Tibial nerve (tissue), 4 donors: ENCODE results near the gene PCK2. TPM values are rescaled to one million over a fixed set of nuclear protein-coding genes. Genes with fewer than 3 reads are reported as not detected.

Source experiments
- DNase-seq, 2 donors: peaks; one replicate each; pipeline ENCODE4 v3.0.0-alpha.2; 2019; ENCODE audit warnings: low spot score in 2 of 2
- H3K27ac ChIP-seq, 4 donors: fragments of 200-600 bp; sonication (generic) in 3 of 4; one replicate each; pipeline ENCODE4 v1.5.1; 2017 to 2019; ENCODE audit warnings: mild to moderate bottlenecking in 1 of 4
- H3K27me3 ChIP-seq, 2 donors: fragments of 200-600 bp; sonication (generic) in 1 of 2; one replicate each; pipeline versions ENCODE4 v1.5.1 to v1.6.0; 2017 to 2019
- H3K36me3 ChIP-seq, 3 donors: fragments of 200-600 bp; sonication (generic); one replicate each; pipeline ENCODE4 v1.5.1; 2018 to 2019
- H3K4me1 ChIP-seq, 4 donors: fragments of 200-600 bp; sonication (generic) in 3 of 4; one replicate each; pipeline ENCODE4 v1.5.1; 2017 to 2019
- H3K4me3 ChIP-seq, 4 donors: fragments of 200-600 bp; sonication (generic) in 3 of 4; one replicate each; pipeline ENCODE4 v1.5.1; 2017 to 2019; ENCODE audit warnings: mild to moderate bottlenecking in 1 of 4, moderate library complexity in 1 of 4
- H3K9me3 ChIP-seq, 4 donors: fragments of 200-600 bp; sonication (generic) in 3 of 4; one replicate each; pipeline ENCODE4 v1.5.1; 2017 to 2019
- EP300 ChIP-seq, 2 donors: sonication (generic); formaldehyde crosslinking; IDR thresholded peaks; one replicate each; pipeline ENCODE4 v1.6.1; 2017; ENCODE audit warnings: antibody characterized with exemption in 2 of 2, mild to moderate bottlenecking in 1 of 2
- POLR2A ChIP-seq, 2 donors: fragments of 450-650 bp; IDR thresholded peaks; one replicate each; pipeline ENCODE4 v1.6.1; 2017; ENCODE audit warnings: antibody characterized with exemption in 2 of 2, mild to moderate bottlenecking in 2 of 2, moderate library complexity in 2 of 2
- WGBS, 2 donors: methylation state at CpG; one replicate each; pipeline ENCODE4 v1.1.5; 2018; 5-methylcytosine and 5-hydroxymethylcytosine counted together
- total RNA-seq, 4 donors: library from RNA; depleted of rRNA; stranded (reverse); fragments of >200 nt; gene quantifications; one replicate each; pipeline ENCODE4 v1.1.0, GENCODE V29; 2016
- TF ChIP-seq, protein P1 (sequence below), 5 experiments: fragments of 200-600 bp in 3 of 5; fragments of 450-650 bp in 2 of 5; sonication (generic) in 3 of 5; IDR thresholded peaks; one replicate each; pipeline ENCODE4 v1.5.1; 2016 to 2019; ENCODE audit warnings: antibody characterized with exemption in 5 of 5, mild to moderate bottlenecking in 3 of 5, moderate library complexity in 2 of 5

The PCK2 gene
- total RNA-seq, 4 donors from 2014 or later: 28.9 to 49.2 (median 34.3) TPM

DNA sequence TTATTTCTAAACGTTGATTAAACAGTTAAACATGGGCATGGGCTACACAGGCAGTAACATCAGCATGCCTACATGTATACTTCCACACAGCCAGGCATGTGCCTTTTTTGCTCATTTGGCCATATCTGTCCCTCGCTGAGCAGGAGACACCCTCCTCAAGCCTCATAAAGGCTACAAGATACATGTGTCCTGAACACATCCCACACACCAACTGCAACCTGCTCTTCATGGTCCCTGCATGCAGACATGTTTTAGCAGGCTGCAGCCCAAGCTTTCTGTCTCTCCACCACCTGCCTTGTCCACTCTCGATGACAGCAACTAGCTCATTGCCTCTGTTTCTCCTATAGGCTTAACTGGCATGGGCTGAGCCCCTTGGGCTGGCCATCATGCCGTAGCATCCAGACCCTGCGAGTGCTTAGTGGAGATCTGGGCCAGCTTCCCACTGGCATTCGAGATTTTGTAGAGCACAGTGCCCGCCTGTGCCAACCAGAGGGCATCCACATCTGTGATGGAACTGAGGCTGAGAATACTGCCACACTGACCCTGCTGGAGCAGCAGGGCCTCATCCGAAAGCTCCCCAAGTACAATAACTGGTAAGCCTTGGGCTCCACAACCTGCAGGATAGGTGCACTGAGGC is 2.6 kb downstream of the PCK2 start:
- Histone ChIP-seq H3K9me3 (no peaks in the 10 kb centered on the region), H3K36me3 (peaks cover 0 to 38% (median 13%) of the 10 kb centered on the region in 3 donors), H3K4me1 (peaks cover 0 to 33% (median 12%) of the 10 kb centered on the region in 4 donors), H3K27me3 (no peaks in the 10 kb centered on the region), H3K4me3 (no peak overlapping the region), H3K27ac (no peak overlapping the region)
- no peak for TF ChIP-seq EP300 (IDR thresholded peaks at IDR 0.05)
- no peak for TF ChIP-seq POLR2A (IDR thresholded peaks at IDR 0.05)
- TF ChIP-seq, protein P1, sequence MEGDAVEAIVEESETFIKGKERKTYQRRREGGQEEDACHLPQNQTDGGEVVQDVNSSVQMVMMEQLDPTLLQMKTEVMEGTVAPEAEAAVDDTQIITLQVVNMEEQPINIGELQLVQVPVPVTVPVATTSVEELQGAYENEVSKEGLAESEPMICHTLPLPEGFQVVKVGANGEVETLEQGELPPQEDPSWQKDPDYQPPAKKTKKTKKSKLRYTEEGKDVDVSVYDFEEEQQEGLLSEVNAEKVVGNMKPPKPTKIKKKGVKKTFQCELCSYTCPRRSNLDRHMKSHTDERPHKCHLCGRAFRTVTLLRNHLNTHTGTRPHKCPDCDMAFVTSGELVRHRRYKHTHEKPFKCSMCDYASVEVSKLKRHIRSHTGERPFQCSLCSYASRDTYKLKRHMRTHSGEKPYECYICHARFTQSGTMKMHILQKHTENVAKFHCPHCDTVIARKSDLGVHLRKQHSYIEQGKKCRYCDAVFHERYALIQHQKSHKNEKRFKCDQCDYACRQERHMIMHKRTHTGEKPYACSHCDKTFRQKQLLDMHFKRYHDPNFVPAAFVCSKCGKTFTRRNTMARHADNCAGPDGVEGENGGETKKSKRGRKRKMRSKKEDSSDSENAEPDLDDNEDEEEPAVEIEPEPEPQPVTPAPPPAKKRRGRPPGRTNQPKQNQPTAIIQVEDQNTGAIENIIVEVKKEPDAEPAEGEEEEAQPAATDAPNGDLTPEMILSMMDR (IDR thresholded peaks at IDR 0.05): no peak
- no peak for DNase-seq
- 96 to 97% methylated on average over 6 to 7 of the region's 8 CpGs for WGBS, 2 donors

DNA sequence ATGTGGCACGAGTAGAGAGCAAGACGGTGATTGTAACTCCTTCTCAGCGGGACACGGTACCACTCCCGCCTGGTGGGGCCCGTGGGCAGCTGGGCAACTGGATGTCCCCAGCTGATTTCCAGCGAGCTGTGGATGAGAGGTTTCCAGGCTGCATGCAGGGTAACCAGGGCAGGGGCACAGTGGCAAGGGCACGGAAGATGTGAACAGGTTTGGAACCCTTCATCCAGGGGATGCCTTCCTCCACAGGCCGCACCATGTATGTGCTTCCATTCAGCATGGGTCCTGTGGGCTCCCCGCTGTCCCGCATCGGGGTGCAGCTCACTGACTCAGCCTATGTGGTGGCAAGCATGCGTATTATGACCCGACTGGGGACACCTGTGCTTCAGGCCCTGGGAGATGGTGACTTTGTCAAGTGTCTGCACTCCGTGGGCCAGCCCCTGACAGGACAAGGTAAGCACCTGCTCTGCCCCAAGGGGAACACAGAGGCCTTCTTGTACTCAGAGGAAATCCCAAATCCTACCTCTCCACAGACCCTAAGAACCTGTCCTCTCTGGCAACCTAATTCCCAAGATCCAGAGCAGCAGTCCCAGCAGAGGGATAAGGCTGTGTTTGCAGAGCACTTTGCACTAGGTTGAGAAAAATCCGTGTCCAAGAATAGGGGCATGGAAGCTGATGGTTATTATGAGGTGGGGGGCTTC is 4.3 kb downstream of the PCK2 start:
- H3K9me3 ChIP-seq: no peaks in the 10 kb centered on the region
- TF ChIP-seq EP300 (IDR thresholded peaks at IDR 0.05): no peak
- TF ChIP-seq, protein P1 (IDR thresholded peaks at IDR 0.05): no peak
- TF ChIP-seq POLR2A (IDR thresholded peaks at IDR 0.05): no peak
- H3K4me1 ChIP-seq: peaks cover 0 to 22% (median 8%) of the 10 kb centered on the region in 4 donors
- H3K27me3 ChIP-seq: no peaks in the 10 kb centered on the region
- peaks cover 0 to 50% (median 13%) of the 10 kb centered on the region in 3 donors for H3K36me3 ChIP-seq
- WGBS, 2 donors: 93 to 95% methylated on average over 15 to 16 of the region's 16 CpGs
- DNase-seq: no peak
- no peak overlapping the region for H3K4me3 ChIP-seq
- H3K27ac ChIP-seq: no peak overlapping the region

DNA sequence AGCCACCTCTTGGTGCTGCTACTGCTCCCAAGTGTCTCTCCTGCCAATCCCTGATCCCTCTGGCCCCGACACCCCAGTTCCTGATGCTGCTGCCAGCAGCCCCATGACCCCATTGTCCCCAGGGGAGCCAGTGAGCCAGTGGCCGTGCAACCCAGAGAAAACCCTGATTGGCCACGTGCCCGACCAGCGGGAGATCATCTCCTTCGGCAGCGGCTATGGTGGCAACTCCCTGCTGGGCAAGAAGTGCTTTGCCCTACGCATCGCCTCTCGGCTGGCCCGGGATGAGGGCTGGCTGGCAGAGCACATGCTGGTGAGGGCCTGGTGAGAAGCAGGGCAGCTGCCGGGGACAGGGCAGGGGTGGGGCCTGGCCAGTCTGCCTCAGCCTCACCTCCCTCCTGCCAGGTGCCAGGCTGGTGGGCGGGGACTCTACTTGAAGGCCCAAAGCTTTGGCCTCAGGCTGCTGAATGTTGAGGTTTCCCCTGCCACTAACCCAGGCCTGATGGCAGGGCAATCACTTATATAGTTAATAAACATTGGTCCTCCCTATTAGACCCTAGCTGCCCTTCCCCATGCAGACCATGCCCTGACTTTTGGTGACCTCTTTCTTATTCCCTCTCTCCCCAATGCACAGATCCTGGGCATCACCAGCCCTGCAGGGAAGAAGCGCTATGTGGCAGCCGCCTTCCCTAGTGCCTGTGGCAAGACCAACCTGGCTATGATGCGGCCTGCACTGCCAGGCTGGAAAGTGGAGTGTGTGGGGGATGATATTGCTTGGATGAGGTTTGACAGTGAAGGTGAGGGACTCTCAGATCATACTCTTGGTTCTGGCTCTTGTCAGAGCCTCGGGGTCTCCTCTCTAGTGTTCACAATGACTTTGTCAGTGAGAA is 5.1 kb downstream of the PCK2 start:
- Histone ChIP-seq H3K36me3 (peaks cover 0 to 58% (median 13%) of the 10 kb centered on the region in 3 donors), H3K9me3 (no peaks in the 10 kb centered on the region), H3K4me1 (peaks cover 0 to 16% (median 6%) of the 10 kb centered on the region in 4 donors), H3K27ac (no peak overlapping the region), H3K4me3 (no peak overlapping the region), H3K27me3 (no peaks in the 10 kb centered on the region)
- TF ChIP-seq, protein P1 (IDR thresholded peaks at IDR 0.05): no peak
- TF ChIP-seq EP300 (IDR thresholded peaks at IDR 0.05) (no peak), POLR2A (IDR thresholded peaks at IDR 0.05) (no peak)
- WGBS, 2 donors: 82 to 96% methylated on average over 8 to 10 of the region's 17 CpGs
- DNase-seq: no peak

DNA sequence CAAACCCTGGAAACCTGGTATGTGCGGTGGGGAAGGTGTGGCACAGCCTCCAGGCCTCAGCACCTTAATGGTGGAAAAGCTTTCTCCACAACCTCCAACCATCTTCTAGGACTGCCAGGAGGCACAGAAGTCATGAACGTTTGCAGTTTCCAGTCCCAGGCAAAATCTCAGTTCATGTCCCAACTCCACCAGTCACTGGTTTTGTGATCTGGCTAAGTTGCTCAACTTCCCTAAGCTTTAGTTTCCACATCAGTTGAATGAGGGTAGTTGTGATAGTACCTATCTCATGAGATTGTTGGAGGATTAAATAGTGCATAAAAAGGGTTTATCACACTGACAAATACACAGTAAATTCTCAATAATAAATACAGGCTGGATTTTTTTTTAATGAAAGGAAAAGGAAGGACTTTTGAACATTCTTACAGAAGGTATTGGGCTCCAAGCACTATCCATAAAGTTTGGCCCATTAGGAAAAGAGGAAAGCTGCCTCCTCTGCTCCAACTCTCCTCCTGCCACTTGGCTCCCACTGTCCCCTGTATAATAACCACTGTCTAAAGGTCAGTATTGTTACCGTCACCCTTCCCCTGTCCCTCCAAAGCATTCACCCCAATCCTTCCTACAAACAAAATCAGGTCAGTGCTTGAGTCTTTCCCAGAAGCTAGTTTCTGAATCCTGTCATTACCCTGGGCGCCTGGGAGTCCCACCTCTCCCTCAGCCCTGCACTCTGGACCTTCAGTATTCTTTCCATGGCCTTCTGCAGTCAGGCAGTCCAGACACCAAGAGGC is 6.3 kb downstream of the PCK2 start:
- WGBS, 2 donors: 75 to 79% methylated on average over 4 of the region's 4 CpGs
- TF ChIP-seq, protein P1 (IDR thresholded peaks at IDR 0.05): no peak
- TF ChIP-seq POLR2A (IDR thresholded peaks at IDR 0.05) (no peak), EP300 (IDR thresholded peaks at IDR 0.05) (no peak)
- peaks cover 0 to 67% (median 13%) of the 10 kb centered on the region in 3 donors for H3K36me3 ChIP-seq
- DNase-seq: no peak
- H3K4me1 ChIP-seq: peaks cover 0 to 7% (median 3%) of the 10 kb centered on the region in 4 donors
- H3K27ac ChIP-seq: no peak overlapping the region
- H3K9me3 ChIP-seq: no peaks in the 10 kb centered on the region
- no peak overlapping the region for H3K4me3 ChIP-seq
- H3K27me3 ChIP-seq: no peaks in the 10 kb centered on the region
